GM06990 (cell line): ENCODE measurements around the gene SERPINA1.

Source experiments
- DNase-seq: peaks from one replicate; pipeline ENCODE4 v3.0.0-alpha.2; 2011; ENCODE audit not compliant: insufficient read length; ENCODE audit errors: extremely low read depth
- H3K27me3 ChIP-seq: replicated peaks from 2 replicates; pipeline ENCODE4 v1.6.0; 2011; ENCODE audit warnings: low read length; ENCODE audit not compliant: control insufficient read depth, insufficient read depth
- H3K36me3 ChIP-seq: 2 replicates; pipeline ENCODE4 v1.5.1; 2011; ENCODE audit warnings: low read length; ENCODE audit not compliant: control insufficient read depth, insufficient read depth
- H3K4me3 ChIP-seq: replicated peaks from 2 replicates; pipeline ENCODE4 v1.5.1; 2011; ENCODE audit warnings: low read depth, mild to moderate bottlenecking, control low read depth, low read length
- CTCF ChIP-seq: IDR thresholded peaks from 2 replicates; pipeline ENCODE4 v1.5.1; 2011; ENCODE audit warnings: low read length, control low read depth, mild to moderate bottlenecking, inconsistent platforms; ENCODE audit not compliant: insufficient read depth, poor library complexity, severe bottlenecking

Gene SERPINA1

GRCh38 chr14:94408546-94409095 is 20.2 kb upstream of the SERPINA1 start:
- Histone ChIP-seq H3K27me3 (no peaks in the 10 kb centered on the region), H3K4me3 (no peak overlapping the region), H3K36me3 (no peaks in the 10 kb centered on the region)
- no peak for TF ChIP-seq CTCF
- no peak for DNase-seq

GRCh38 chr14:94407906-94408305 is 19.5 kb upstream of the SERPINA1 start:
- Histone ChIP-seq H3K27me3 (no peaks in the 10 kb centered on the region), H3K36me3 (no peaks in the 10 kb centered on the region)

GRCh38 chr14:94406910-94407309 is 18.5 kb upstream of the SERPINA1 start:
- Histone ChIP-seq H3K27me3 (no peaks in the 10 kb centered on the region), H3K4me3 (no peak overlapping the region), H3K36me3 (no peaks in the 10 kb centered on the region)
- no peak for TF ChIP-seq CTCF
- DNase-seq, result no peak

More at GRCh38 chr14:94407906-94408305, 19.5 kb upstream of the SERPINA1 start:
- H3K4me3 ChIP-seq, result no peak overlapping the region
- DNase-seq, result no peak
- TF ChIP-seq CTCF, result no peak

GRCh38 chr14:94405486-94405885 is 17.1 kb upstream of the SERPINA1 start:
- TF ChIP-seq CTCF, result no peak

GRCh38 chr14:94404561-94404960 is 16.2 kb upstream of the SERPINA1 start:
- Histone ChIP-seq H3K36me3 (no peaks in the 10 kb centered on the region), H3K27me3 (no peaks in the 10 kb centered on the region; the same call in 1 of the 2 replicates)
- no peak for TF ChIP-seq CTCF

More at GRCh38 chr14:94405486-94405885, 17.1 kb upstream of the SERPINA1 start:
- no peak for DNase-seq
- no peak overlapping the region for H3K4me3 ChIP-seq
- H3K36me3 ChIP-seq, result no peaks in the 10 kb centered on the region
- H3K27me3 ChIP-seq, result no peaks in the 10 kb centered on the region; the same call in 1 of the 2 replicates

More at GRCh38 chr14:94404561-94404960, 16.2 kb upstream of the SERPINA1 start:
- H3K4me3 ChIP-seq, result no peak overlapping the region
- no peak for DNase-seq
